OCI-LY3 (cell line): ENCODE results near the gene ZNF648.

Experiments
- EZH2phosphoT487 ChIP-seq: fragments of 200-600 bp; shearing (Covaris generic); IDR thresholded peaks from 2 replicates; pipeline ENCODE4 v1.6.1; 2018; ENCODE audit warnings: antibody characterized with exemption, mixed run types, low read depth
- TF ChIP-seq, protein P1 (sequence below): fragments of 200-600, 300-600 bp; sonication (generic); IDR thresholded peaks from 2 replicates; pipeline ENCODE4 v1.5.1; 2014; ENCODE audit warnings: antibody characterized with exemption, low read length, low read depth

DNA sequence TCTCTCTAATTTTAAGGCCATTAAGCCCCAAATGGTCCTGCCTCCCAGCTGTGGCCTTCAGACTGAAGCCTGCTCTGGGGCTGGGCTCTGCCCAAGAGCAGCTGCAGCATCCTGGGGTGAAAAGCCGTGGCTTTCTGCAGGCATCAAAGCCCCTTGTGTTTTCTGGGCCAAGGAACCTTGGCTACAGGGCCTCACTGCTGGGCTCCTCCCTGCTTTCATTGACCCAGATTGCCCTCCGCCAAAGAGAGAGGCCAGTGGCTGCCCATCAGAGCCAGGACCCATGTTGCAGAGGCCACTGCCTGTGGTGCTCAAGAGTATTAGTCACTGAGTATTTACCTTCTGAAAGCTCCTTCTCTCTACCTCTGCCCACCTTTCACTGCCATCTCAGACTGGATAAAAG, 1.6 kb downstream of the ZNF648 start:
- TF ChIP-seq, protein P1, sequence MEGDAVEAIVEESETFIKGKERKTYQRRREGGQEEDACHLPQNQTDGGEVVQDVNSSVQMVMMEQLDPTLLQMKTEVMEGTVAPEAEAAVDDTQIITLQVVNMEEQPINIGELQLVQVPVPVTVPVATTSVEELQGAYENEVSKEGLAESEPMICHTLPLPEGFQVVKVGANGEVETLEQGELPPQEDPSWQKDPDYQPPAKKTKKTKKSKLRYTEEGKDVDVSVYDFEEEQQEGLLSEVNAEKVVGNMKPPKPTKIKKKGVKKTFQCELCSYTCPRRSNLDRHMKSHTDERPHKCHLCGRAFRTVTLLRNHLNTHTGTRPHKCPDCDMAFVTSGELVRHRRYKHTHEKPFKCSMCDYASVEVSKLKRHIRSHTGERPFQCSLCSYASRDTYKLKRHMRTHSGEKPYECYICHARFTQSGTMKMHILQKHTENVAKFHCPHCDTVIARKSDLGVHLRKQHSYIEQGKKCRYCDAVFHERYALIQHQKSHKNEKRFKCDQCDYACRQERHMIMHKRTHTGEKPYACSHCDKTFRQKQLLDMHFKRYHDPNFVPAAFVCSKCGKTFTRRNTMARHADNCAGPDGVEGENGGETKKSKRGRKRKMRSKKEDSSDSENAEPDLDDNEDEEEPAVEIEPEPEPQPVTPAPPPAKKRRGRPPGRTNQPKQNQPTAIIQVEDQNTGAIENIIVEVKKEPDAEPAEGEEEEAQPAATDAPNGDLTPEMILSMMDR = no peak
- no peak for TF ChIP-seq EZH2phosphoT487
